Stimulated activated CD4-positive, alpha-beta T cell treated with anti-CD3 and anti-CD28 coated beads, Interleukin-12 subunit alpha, Interleukin-12 subunit beta, amount 100 ng/mL, for 48 hours (primary cell): Measurements from ENCODE around the gene ODAD2.

Source experiments
- DNase-seq, 3 donors: peaks; one replicate each; pipeline ENCODE4 v3.0.0-alpha.2; 2020; ENCODE audit warnings: low read depth in 2 of 3, low spot score in 1 of 3

Gene ODAD2

GRCh38 chr10:27774831-27775230 lies 224.0 kb downstream of the ODAD2 start:
- DNase-seq, result no peak

DNA sequence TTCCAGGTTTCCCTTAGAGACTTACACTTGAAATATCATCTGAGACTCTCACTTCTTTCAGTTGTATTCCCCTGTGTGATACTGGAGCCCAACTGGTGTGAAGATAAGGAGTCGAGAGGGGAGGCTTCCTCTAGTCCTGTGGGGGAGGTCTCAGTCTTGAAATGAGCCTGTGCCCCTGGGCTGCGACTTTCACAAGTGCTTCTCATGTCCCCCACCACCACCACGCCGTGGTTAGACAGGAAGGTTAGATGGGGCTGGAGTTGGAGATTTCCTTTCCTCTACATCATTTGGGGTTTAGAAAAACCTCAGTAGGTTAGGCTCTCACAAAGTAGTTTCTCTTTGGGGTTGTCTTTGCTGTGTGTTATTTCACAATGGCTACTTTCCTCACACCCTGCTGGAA lies 227.6 kb downstream of the ODAD2 start:
- DNase-seq, result no peak

GRCh38 chr10:27770181-27770580 lies 228.7 kb downstream of the ODAD2 start:
- DNase-seq, result no peak
